SIG-M5 treated with dmso at 0.1 percent for 504 hours (cell line): Measurements from ENCODE around the gene LY6G6C.
A peak's percentile ranks its signal among the peaks of the same experiment; 100 is the strongest.

Experiments
- DNase-seq: peaks from one replicate; lab custom pipeline; 2025; ENCODE audit not compliant: unreplicated experiment; lab: John Stamatoyannopoulos, UW

The LY6G6C gene

DNA sequence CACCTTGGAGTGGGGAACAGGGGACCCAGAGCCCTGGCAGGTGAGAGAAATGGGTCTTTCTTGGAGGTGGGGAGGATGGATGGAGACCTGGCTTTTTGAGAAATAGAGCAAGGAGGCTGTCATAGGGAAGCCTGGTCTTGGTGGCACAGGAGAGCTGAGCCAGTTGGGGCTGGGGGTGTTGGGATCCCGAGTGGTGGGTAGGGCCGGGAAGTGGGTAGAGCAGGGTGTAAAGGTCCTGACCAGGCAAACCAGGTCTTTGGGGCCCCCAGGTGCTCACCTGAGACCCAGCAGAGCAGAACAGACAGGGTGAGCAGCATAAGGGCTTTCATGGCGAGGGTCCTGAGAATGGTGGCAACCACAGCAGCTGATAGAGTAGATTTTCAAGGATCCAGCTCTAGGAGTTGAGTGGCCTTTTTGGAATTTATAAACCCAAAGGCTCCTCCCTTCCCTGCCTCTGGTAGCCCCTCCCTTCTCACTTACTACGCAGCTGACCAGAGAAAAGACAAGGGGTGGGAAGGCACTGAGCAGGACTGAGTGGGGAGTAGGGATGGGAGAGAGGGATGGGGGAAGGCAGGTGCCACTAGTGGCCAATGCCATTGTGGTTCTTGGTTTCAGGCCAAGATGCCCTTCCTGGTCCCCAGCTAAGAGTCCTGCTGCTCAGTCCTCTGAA is at the start of gene LY6G6C:
Gene LY6G6C, minus strand, starts transcription at position 396 of the 670 bp plus-strand sequence. Its CDS starts 67 bp downstream, at position 329.
- DNase-seq, result no peak

- DNase-seq, result no peak
These were observed 49.3 kb upstream of the LY6G6C start for GRCh38 chr6:31770860-31771259.

- peak; percentile 73 for DNase-seq
These were observed 48.3 kb upstream of the LY6G6C start for GRCh38 chr6:31769684-31770371.

- peak; percentile 38 for DNase-seq
These were observed 47.1 kb upstream of the LY6G6C start for GRCh38 chr6:31768363-31769257.

- no peak for DNase-seq
These were observed 45.6 kb upstream of the LY6G6C start for GRCh38 chr6:31767096-31767645.

GRCh38 chr6:31765910-31766794 is 44.6 kb upstream of the LY6G6C start:
- DNase-seq, result no peak

- no peak for DNase-seq
These were observed 44.0 kb upstream of the LY6G6C start for GRCh38 chr6:31765559-31765909.

DNA sequence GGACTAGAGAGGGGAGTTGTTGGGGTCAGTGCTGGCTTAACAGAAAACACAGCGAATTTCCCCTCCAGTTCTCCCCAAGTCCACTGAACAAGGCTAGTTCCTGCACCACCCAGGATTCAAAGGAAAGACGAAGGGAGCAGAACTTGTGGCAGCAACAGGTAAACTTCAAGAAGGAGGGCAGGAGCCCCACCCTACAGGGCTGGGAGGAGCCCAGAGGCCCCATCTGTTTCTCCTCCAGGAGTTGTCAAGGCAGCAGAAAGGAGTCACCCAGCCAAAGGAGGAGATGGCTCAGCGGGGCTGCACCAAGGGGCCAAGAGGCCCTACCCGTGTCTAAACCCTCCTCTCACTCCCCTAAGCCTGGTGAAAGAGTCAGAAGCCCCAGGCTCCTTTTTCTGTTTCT is 42.7 kb upstream of the LY6G6C start:
- DNase-seq, result no peak

- no peak for DNase-seq
These were observed 42.0 kb upstream of the LY6G6C start for GRCh38 chr6:31763619-31763940.

- DNase-seq, result no peak
These were observed 41.5 kb upstream of the LY6G6C start for GRCh38 chr6:31762878-31763618.

- DNase-seq, result no peak
These were observed 40.8 kb upstream of the LY6G6C start, which contains the start of gene SAPCD1 for GRCh38 chr6:31762356-31762755. TSS of gene SAPCD1 (plus strand) at chr6:31762656. CDS start at chr6:31763055, 399 bp downstream.

DNA sequence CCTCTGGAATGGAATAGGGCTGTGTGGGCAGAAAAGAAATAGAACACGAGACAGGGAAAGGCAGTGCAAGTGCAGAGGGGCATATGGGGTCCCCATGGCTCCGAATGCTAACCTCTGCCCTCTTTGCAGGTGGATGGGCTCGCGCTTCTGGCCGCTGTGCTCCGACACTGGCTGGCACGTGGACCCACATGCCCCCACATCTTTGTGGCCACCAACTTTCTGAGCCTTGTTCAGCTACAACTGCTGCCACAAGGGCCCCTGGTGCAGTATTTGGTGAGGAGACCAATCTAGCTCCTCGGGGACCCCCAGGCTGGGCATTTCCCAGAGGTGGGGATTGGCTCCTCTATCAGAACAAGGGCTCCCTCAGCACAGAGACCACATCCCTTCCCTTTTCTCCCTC is 39.8 kb upstream of the LY6G6C start:
- no peak for DNase-seq

- no peak for DNase-seq
These were observed 39.2 kb upstream of the LY6G6C start for GRCh38 chr6:31760790-31761189.

DNA sequence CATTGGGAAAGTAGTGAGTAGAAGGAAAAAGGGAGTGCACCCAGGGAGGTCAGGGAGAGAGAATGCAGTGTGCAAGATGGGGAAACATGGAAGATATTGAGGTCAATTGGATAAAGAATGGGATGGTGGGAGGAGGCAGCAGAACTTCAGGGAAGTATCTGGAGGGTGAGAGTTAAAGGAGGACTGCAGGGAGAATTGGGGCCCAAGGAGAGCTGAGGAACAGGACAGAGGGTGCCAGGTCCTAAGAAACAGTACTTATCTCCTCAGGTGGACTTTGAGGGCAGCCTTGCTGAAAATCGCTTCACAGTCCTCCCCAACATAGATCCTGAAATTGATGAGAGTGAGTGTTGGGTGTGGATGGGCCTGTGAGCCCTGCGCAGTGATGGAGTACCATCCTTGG is 36.7 kb upstream of the LY6G6C start:
- DNase-seq, result no peak

- no peak for DNase-seq
These were observed 31.3 kb upstream of the LY6G6C start for GRCh38 chr6:31752739-31753319.

DNA sequence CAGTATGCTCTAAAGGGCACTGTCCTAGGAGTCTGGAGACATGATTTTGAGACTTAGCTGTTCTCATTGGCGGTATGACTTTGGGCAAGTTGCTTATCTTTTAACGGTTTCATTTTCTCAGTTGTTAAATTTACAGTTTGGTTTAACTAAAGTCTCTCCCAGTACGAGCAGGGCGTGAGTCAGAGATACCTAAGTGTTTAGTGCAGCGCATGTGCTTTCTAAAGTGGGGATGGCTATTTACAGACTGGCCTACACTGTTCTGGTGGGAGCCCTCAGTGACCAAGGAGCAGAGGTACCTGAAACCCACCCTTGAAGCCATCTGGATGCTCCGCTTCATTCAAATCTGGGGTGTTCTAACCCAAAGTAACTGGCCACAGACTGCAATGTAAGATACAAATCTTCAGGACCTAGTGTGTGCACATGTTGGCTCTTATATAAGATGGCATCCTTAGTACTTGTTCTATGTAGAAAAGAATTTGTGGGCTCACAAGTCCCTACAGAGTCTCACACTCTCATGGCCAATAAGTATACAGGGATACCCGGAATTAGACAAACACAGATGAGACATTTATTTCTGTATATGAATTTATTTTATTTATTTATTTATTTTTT is 29.0 kb upstream of the LY6G6C start:
- DNase-seq, result no peak

DNA sequence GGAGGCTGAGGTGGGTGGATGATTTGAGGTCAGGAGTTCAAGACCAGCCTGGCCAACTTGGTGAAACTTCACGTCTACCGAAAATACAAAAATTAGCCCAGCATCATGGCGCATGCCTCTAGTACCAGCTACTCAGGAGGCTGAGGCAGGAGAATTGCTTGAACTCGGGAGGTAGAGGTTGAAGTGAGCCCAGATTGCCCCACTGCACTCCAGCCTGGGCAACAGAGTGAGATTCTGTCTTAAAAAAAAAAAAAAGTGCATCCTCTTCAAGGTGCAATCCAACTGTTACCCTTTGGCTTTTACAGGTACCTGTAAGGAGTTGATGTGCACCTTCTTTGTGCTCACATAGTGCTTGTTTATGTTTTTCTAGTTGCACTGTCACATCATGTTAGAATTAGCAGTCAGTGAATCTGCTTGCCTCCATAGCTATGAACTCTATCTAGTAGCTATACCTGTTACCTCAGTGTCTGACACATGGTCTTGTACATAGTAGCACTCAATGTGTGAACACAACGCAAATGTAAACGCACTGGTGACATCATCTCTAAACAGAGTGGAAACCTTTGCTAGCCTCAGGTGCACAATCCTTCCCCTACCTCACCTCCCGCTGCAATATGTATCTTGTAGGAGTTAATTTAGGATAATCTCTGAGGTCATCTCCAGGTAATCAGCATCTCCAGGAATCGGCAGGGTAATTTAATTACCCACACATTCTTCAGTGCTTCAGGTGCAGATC is 27.9 kb upstream of the LY6G6C start:
- no peak for DNase-seq

GRCh38 chr6:31744422-31744821 is 22.9 kb upstream of the LY6G6C start:
- DNase-seq, result no peak
